Upper lobe of left lung (tissue), 4 donors: ENCODE measurements around the gene SLC35G2.

ENCODE experiments used
- CTCF ChIP-seq, 6 experiments: fragments of 450-650 bp in 4 of 6; fragments of 200-600 bp in 2 of 6; sonication (generic) in 2 of 6; IDR thresholded peaks; one replicate each; pipeline ENCODE4 v1.5.1; 2016 to 2019; ENCODE audit warnings: antibody characterized with exemption in 6 of 6
- EP300 ChIP-seq, 4 donors: sonication (generic); formaldehyde crosslinking; IDR thresholded peaks; one replicate each; pipeline ENCODE4 v1.5.1; 2017; ENCODE audit warnings: antibody characterized with exemption in 4 of 4, control low read depth in 2 of 4
- POLR2A ChIP-seq, 4 donors: fragments of 450-650 bp; IDR thresholded peaks; one replicate each; pipeline ENCODE4 v1.5.1; 2016 to 2017; ENCODE audit warnings: antibody characterized with exemption in 4 of 4, mild to moderate bottlenecking in 2 of 4
- POLR2AphosphoS5 ChIP-seq, 2 donors: sonication (generic); formaldehyde crosslinking; IDR thresholded peaks; one replicate each; pipeline ENCODE4 v1.5.1; 2017; ENCODE audit warnings: antibody characterized with exemption in 2 of 2

- TF ChIP-seq POLR2AphosphoS5 (IDR thresholded peaks at IDR 0.05), result no peak
- no peak for TF ChIP-seq CTCF (IDR thresholded peaks at IDR 0.05)
- no peak for TF ChIP-seq POLR2A (IDR thresholded peaks at IDR 0.05)
- no peak for TF ChIP-seq EP300 (IDR thresholded peaks at IDR 0.05)
Observed at GRCh38 chr3:136901391-136901790, 82.5 kb downstream of the SLC35G2 start.
